ENCODE data around the gene P2RY14. TPM values are rescaled to one million over a fixed set of nuclear protein-coding genes. Genes with fewer than 3 reads are reported as not detected.
A peak's percentile ranks its signal among the peaks of the same experiment; 100 is the strongest.

The P2RY14 gene
- total and polyA plus RNA-seq, 2 experiments from 2014 or later = 0.12 to 1.4 TPM

GRCh38 chr3:151307583-151308488 lies 29.5 kb upstream of the P2RY14 start:
- H3K9me3 ChIP-seq (ENCODE audit: low read depth) = no peaks in the 10 kb centered on the region
- DNase-seq (ENCODE audit: low read depth in 1 of 2, low spot score in 1 of 2) = no peak
- no peaks in the 10 kb centered on the region for H3K27me3 ChIP-seq
- H3K4me1 ChIP-seq (ENCODE audit: low read depth) = peaks cover 3% of the 10 kb centered on the region
- H3K4me3 ChIP-seq = no peak overlapping the region
- no peak for TF ChIP-seq CTCF (IDR thresholded peaks at IDR 0.05; ENCODE audit: low read depth, low read length)
- H3K27ac ChIP-seq = no peak overlapping the region
- H3K36me3 ChIP-seq = no peaks in the 10 kb centered on the region

GRCh38 chr3:151307131-151307530 lies 28.8 kb upstream of the P2RY14 start:
- TF ChIP-seq CTCF (IDR thresholded peaks at IDR 0.05; ENCODE audit: low read depth, low read length) = no peak
- DNase-seq (ENCODE audit: low read depth in 1 of 2, low spot score in 1 of 2) = no peak
- Histone ChIP-seq H3K4me1 (ENCODE audit: low read depth) (peaks cover under 1% of the 10 kb centered on the region), H3K27ac (no peak overlapping the region), H3K4me3 (no peak overlapping the region), H3K36me3 (no peaks in the 10 kb centered on the region), H3K27me3 (no peaks in the 10 kb centered on the region), H3K9me3 (ENCODE audit: low read depth) (no peaks in the 10 kb centered on the region)

GRCh38 chr3:151306168-151306810 lies 27.9 kb upstream of the P2RY14 start:
- TF ChIP-seq CTCF (IDR thresholded peaks at IDR 0.05; ENCODE audit: low read depth, low read length) = no peak
- Histone ChIP-seq H3K9me3 (ENCODE audit: low read depth) (no peaks in the 10 kb centered on the region), H3K27ac (no peak overlapping the region), H3K4me1 (ENCODE audit: low read depth) (no peaks in the 10 kb centered on the region), H3K4me3 (no peak overlapping the region), H3K27me3 (no peaks in the 10 kb centered on the region), H3K36me3 (no peaks in the 10 kb centered on the region)
- no peak for DNase-seq (ENCODE audit: low read depth in 1 of 2, low spot score in 1 of 2)

GRCh38 chr3:151305775-151306151 lies 27.4 kb upstream of the P2RY14 start:
- H3K9me3 ChIP-seq (ENCODE audit: low read depth) = no peaks in the 10 kb centered on the region
- H3K4me1 ChIP-seq (ENCODE audit: low read depth) = no peaks in the 10 kb centered on the region
- no peak overlapping the region for H3K27ac ChIP-seq
- no peak for DNase-seq (ENCODE audit: low read depth in 1 of 2, low spot score in 1 of 2)
- H3K36me3 ChIP-seq = no peaks in the 10 kb centered on the region
- H3K4me3 ChIP-seq = no peak overlapping the region
- TF ChIP-seq CTCF (IDR thresholded peaks at IDR 0.05; ENCODE audit: low read depth, low read length) = no peak
- no peaks in the 10 kb centered on the region for H3K27me3 ChIP-seq

GRCh38 chr3:151305060-151305774 lies 26.9 kb upstream of the P2RY14 start:
- DNase-seq (ENCODE audit: low read depth in 1 of 2, low spot score in 1 of 2) = peak in 1 of 2 donors; percentile 98
- H3K4me1 ChIP-seq (ENCODE audit: low read depth) = no peaks in the 10 kb centered on the region
- no peaks in the 10 kb centered on the region for H3K27me3 ChIP-seq
- no peaks in the 10 kb centered on the region for H3K9me3 ChIP-seq (ENCODE audit: low read depth)
- no peaks in the 10 kb centered on the region for H3K36me3 ChIP-seq
- no peak overlapping the region for H3K27ac ChIP-seq
- H3K4me3 ChIP-seq = no peak overlapping the region
- peak; percentile 32 for TF ChIP-seq CTCF (IDR thresholded peaks at IDR 0.05; ENCODE audit: low read depth, low read length)
